BJ (cell line): ENCODE results near the gene ECSCR. TPM values are rescaled to one million over a fixed set of nuclear protein-coding genes. Genes with fewer than 3 reads are reported as not detected.

Experiments
- CTCF ChIA-PET: fragments of 350-600 bp; formaldehyde crosslinking; extraction: SDS; loops from one replicate; lab custom pipeline; 2021; ENCODE audit warnings: antibody characterized with exemption, inconsistent platforms; lab: Yijun Ruan, JAX
- POLR2A ChIA-PET: fragments of 300-600 bp; sonication (Branson Sonifier 250); formaldehyde crosslinking; extraction: SDS; loops from one replicate; lab custom pipeline; 2021; ENCODE audit warnings: antibody characterized with exemption; lab: Charles Lee
- DNase-seq: peaks from one replicate; pipeline ENCODE4 v3.0.0-alpha.2; 2011; ENCODE audit warnings: low read depth
- H3K27me3 ChIP-seq: 2 replicates; pipeline ENCODE4 v1.6.0; 2011; ENCODE audit warnings: low read length; ENCODE audit not compliant: control insufficient read depth, insufficient read depth
- H3K36me3 ChIP-seq: 2 replicates; pipeline ENCODE4 v1.5.1; 2011; ENCODE audit warnings: low read length; ENCODE audit not compliant: control insufficient read depth, insufficient read depth
- H3K4me3 ChIP-seq: 2 replicates; pipeline ENCODE4 v1.5.1; 2011; ENCODE audit warnings: low read depth, mild to moderate bottlenecking, control low read depth, low read length
- polyA plus RNA-seq: library from polyadenylated mRNA; depleted of rRNA; stranded (reverse); fragments of >200 nt; gene quantifications from 2 replicates; pipeline ENCODE4 v1.2.3, GENCODE V29; 2011
- TF ChIP-seq, protein P1 (sequence below): IDR thresholded peaks from 2 replicates; pipeline ENCODE4 v1.5.1; 2011; ENCODE audit warnings: low read depth, mild to moderate bottlenecking, control low read depth, inconsistent platforms, low read length, moderate library complexity; ENCODE audit not compliant: insufficient read depth

Gene ECSCR
- polyA plus RNA-seq, 1 experiment, result 0.38 TPM

DNA sequence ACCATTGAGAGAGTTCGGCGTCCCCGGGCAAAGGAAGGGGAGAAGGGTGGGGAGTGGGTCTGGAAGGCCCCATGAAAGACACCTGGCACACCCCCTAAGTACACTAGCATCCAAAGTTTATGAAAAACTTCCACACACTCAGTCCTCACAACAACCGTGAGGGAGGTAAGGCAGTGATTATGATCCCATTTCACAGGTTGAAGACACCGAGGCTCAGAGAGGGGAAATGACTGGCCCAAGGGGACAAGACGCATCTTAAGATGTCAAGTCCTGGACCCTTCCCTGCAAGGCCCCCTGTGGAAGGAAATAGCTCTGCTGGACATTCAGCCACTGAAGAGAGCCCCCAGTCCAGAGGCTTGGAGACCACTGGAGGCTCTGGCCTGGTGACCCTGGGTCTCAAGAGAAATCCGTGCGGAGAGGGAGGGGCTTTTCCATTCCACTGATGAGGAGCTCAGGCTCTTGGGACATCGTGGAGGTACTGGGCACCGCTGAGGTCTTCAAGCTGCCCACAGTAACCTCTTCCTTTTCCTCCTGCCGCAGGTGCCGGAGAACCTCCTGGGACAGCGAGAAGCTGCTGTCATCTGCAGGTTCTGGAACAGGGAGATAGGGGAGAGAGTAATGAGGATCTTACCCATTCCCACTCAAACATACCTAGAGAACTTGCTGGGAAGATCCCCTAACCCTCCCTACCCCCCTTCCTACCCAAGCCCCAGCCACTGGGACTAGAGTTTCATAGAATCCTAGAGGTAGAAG lies 13.5 kb upstream of the ECSCR start:
- H3K4me3 ChIP-seq, result no peak overlapping the region
- POLR2A ChIA-PET, result no interaction called here
- TF ChIP-seq, protein P1, sequence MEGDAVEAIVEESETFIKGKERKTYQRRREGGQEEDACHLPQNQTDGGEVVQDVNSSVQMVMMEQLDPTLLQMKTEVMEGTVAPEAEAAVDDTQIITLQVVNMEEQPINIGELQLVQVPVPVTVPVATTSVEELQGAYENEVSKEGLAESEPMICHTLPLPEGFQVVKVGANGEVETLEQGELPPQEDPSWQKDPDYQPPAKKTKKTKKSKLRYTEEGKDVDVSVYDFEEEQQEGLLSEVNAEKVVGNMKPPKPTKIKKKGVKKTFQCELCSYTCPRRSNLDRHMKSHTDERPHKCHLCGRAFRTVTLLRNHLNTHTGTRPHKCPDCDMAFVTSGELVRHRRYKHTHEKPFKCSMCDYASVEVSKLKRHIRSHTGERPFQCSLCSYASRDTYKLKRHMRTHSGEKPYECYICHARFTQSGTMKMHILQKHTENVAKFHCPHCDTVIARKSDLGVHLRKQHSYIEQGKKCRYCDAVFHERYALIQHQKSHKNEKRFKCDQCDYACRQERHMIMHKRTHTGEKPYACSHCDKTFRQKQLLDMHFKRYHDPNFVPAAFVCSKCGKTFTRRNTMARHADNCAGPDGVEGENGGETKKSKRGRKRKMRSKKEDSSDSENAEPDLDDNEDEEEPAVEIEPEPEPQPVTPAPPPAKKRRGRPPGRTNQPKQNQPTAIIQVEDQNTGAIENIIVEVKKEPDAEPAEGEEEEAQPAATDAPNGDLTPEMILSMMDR, result no peak
- no peaks in the 10 kb centered on the region for H3K27me3 ChIP-seq
- peaks cover 21% of the 10 kb centered on the region for H3K36me3 ChIP-seq
- no peak for DNase-seq
- CTCF ChIA-PET, result interaction anchor here (1.3 kb wide), 1 partner anchor 54 kb away, joined by 3 read pairs; no protein-coding TSS in a partner anchor

DNA sequence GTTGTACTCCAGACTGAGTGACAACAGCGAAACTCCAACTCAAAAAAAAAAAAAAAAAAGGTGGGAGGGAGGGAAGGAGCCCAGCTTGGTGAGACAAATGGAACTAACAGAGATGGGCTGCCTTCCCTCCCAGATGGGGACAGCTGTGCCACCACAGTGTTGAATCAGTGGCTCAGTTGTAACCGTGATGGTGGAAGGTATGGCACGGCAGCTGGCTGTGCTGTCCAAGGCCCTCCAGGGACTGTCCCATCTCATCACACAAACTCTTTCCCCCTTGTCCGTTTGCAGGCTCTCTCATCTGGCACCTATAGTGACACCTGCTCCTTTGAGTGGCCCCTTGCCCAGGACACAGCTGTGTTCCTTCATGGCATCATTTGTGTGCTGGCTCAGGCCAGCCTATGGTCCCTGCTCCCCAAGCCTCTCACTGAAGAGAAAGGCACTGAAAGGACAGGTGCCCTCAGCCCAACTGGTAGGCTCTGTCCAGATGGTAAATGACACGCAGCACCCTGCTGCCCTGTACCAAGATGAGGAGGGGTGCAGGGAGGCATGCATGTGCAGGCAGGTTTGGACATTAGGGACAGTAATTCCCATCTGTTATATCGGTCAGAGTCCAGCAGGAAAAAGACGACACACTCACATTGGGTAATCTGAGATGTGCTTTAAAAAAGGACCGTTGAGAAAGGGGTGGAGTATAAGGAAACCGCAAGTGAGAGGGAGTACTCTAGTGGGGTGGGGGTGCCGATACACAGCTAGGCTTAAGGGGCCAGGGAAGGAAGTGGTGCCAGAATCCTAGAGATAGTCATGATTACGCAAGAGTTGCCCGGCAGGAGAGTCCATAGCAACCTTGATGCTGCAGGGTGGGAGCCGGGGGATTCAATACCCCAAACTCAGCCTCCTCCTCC lies 12.6 kb upstream of the ECSCR start:
- H3K27me3 ChIP-seq, result no peaks in the 10 kb centered on the region
- no peak overlapping the region for H3K4me3 ChIP-seq
- TF ChIP-seq, protein P1, result no peak
- ChIA-PET CTCF (interaction anchor here (1.4 to 1.8 kb wide), 2 partner anchors 17 to 52 kb away, joined by 7 read pairs; no protein-coding TSS in a partner anchor), POLR2A (no interaction called here)
- peaks cover 21% of the 10 kb centered on the region for H3K36me3 ChIP-seq
- peak; percentile 46 for DNase-seq

DNA sequence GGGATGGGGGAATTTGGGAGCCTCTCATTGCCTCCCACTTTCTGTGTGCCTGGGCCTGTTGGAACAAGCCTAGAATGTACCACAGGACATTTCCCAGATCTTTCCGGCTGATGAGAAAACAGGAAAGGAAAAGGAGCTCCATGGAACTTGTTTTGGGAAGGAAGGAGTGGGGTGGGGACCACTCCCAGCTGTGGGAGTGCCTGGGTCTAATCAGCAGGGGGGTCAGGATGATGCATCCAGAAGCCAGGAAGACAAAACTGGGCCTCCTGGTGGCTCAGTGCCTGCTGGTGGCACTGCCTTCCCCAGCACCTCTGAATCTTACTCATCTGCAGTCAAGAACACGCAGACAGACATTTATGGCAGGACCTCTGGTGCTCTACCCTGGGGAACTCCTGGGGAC lies 11.0 kb upstream of the ECSCR start:
- TF ChIP-seq, protein P1, result no peak
- Histone ChIP-seq H3K4me3 (no peak overlapping the region), H3K27me3 (no peaks in the 10 kb centered on the region), H3K36me3 (peaks cover 19% of the 10 kb centered on the region)
- no peak for DNase-seq
- ChIA-PET POLR2A (interaction anchor here (0.6 kb wide), 1 partner anchor 138 kb away, joined by 4 read pairs; no protein-coding TSS in a partner anchor), CTCF (interaction anchor here (0.9 to 2.0 kb wide), 3 partner anchors 40 to 51 kb away, joined by 3 to 7 read pairs (median 5); no protein-coding TSS in a partner anchor)

DNA sequence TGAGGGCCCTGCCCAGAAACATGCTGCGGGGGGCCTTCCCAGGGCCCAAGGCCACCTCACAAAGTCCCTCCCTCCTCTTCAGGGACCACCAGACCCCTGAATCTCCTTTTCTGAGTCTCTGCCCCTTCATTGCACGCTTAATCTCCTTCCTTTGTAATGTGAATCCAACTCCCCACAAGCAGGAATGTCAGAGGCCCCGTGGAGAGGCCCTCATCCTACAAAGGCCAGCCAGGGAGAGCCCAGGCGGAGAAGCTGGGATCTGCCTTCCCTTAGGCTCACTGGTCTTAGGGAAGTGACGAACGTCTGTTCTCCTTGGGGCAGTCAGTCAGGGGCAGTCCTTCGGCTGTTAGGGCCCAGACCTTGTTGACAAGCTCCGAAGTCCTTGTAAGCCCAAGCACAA lies 10.6 kb upstream of the ECSCR start:
- TF ChIP-seq, protein P1, result no peak

More for the DNA sequence above, 10.6 kb upstream of the ECSCR start:
- Histone ChIP-seq H3K27me3 (no peaks in the 10 kb centered on the region), H3K36me3 (peaks cover 15% of the 10 kb centered on the region), H3K4me3 (no peak overlapping the region)
- ChIA-PET CTCF (interaction anchor here (1.8 to 2.0 kb wide), 2 partner anchors 40 to 50 kb away, joined by 5 to 7 read pairs; no protein-coding TSS in a partner anchor), POLR2A (interaction anchor here (0.6 kb wide), 1 partner anchor 138 kb away, joined by 4 read pairs; no protein-coding TSS in a partner anchor)
- no peak for DNase-seq
